Liver (tissue), 9 donors: Measurements from ENCODE around the gene TRPM1. TPM values are rescaled to one million over a fixed set of nuclear protein-coding genes. Genes with fewer than 3 reads are reported as not detected.

ENCODE experiments used
- DNase-seq: peaks from one replicate; pipeline ENCODE4 v3.0.0-alpha.2; 2017; ENCODE audit warnings: low spot score
- H3K27ac ChIP-seq, 2 donors: one replicate each; pipeline ENCODE4 v1.7.0; 2013; ENCODE audit warnings: inconsistent platforms in 2 of 2, low read length in 2 of 2, control low read depth in 1 of 2, low read depth in 1 of 2, mild to moderate bottlenecking in 1 of 2
- H3K27me3 ChIP-seq, 4 donors: one replicate each; pipeline versions ENCODE4 v1.6.1 to v1.7.0; 2013; ENCODE audit warnings: low read length in 3 of 4, inconsistent platforms in 1 of 4, mild to moderate bottlenecking in 1 of 4, moderate library complexity in 1 of 4; ENCODE audit not compliant: control insufficient read depth in 4 of 4, insufficient read depth in 4 of 4
- H3K36me3 ChIP-seq, 4 donors: one replicate each; pipeline versions ENCODE4 v1.6.1 to v1.7.0; 2013; ENCODE audit warnings: low read length in 3 of 4, mild to moderate bottlenecking in 3 of 4, low read depth in 1 of 4, moderate library complexity in 1 of 4; ENCODE audit not compliant: control insufficient read depth in 4 of 4, insufficient read depth in 3 of 4
- H3K4me1 ChIP-seq, 4 donors: one replicate each; pipeline versions ENCODE4 v1.6.1 to v1.7.0; 2013; ENCODE audit warnings: low read length in 3 of 4, mild to moderate bottlenecking in 3 of 4, moderate library complexity in 1 of 4; ENCODE audit not compliant: control insufficient read depth in 4 of 4, insufficient read depth in 4 of 4
- H3K4me3 ChIP-seq, 3 donors: one replicate each; pipeline versions ENCODE4 v1.6.1 to v1.7.0; 2013; ENCODE audit warnings: low read length in 3 of 3, control low read depth in 1 of 3, low read depth in 1 of 3, mild to moderate bottlenecking in 1 of 3
- H3K9ac ChIP-seq, 2 donors: one replicate each; pipeline ENCODE4 v1.7.0; 2013; ENCODE audit warnings: low read length in 2 of 2, mild to moderate bottlenecking in 2 of 2, moderate library complexity in 2 of 2, control low read depth in 1 of 2, low read depth in 1 of 2
- H3K9me3 ChIP-seq, 4 donors: one replicate each; pipeline versions ENCODE4 v1.6.1 to v1.7.0; 2013; ENCODE audit warnings: low read length in 3 of 4; ENCODE audit not compliant: control insufficient read depth in 4 of 4
- ATF3 ChIP-seq: IDR thresholded peaks from 2 replicates; pipeline ENCODE4 v1.6.1; 2016; ENCODE audit warnings: antibody characterized with exemption
- CTCF ChIP-seq: fragments of 150-350 bp; IDR thresholded peaks from 2 replicates; pipeline ENCODE4 v1.5.1; 2017; ENCODE audit warnings: improper control_type of control experiment, low read depth, low read length; ENCODE audit not compliant: missing input control
- EGR1 ChIP-seq, 2 donors: IDR thresholded peaks; 2 replicates each; pipeline ENCODE4 v1.6.1; 2016 to 2018; ENCODE audit warnings: antibody characterized with exemption in 2 of 2, low read depth in 2 of 2
- FOXA1 ChIP-seq: IDR thresholded peaks from 2 replicates; pipeline ENCODE4 v1.6.1; 2016; ENCODE audit warnings: antibody characterized with exemption
- FOXA2 ChIP-seq: IDR thresholded peaks from 2 replicates; pipeline ENCODE4 v1.6.1; 2016; ENCODE audit warnings: antibody characterized with exemption
- GABPA ChIP-seq, 2 donors: IDR thresholded peaks in 1 of 2; conservative IDR thresholded peaks in 1 of 2; 2 replicates each; pipeline ENCODE4 v1.6.1; 2016; ENCODE audit warnings: antibody characterized with exemption in 2 of 2, mild to moderate bottlenecking in 1 of 2, moderate library complexity in 1 of 2
- HNF4A ChIP-seq, 2 donors: conservative IDR thresholded peaks; 2 replicates each; pipeline ENCODE4 v1.6.1; 2016; ENCODE audit warnings: antibody characterized with exemption in 2 of 2, mild to moderate bottlenecking in 2 of 2
- HNF4G ChIP-seq: IDR thresholded peaks from 2 replicates; pipeline ENCODE4 v1.6.1; 2016; ENCODE audit warnings: antibody characterized with exemption
- JUND ChIP-seq, 2 donors: IDR thresholded peaks; 2 replicates each; pipeline ENCODE4 v1.6.1; 2016; ENCODE audit warnings: antibody characterized with exemption in 2 of 2
- MAX ChIP-seq: IDR thresholded peaks from 2 replicates; pipeline ENCODE4 v1.6.1; 2016; ENCODE audit warnings: antibody characterized with exemption
- NR2F2 ChIP-seq: IDR thresholded peaks from 2 replicates; pipeline ENCODE4 v1.6.1; 2016; ENCODE audit warnings: antibody characterized with exemption
- REST ChIP-seq: IDR thresholded peaks from 2 replicates; pipeline ENCODE4 v1.6.1; 2016; ENCODE audit warnings: antibody characterized with exemption, mild to moderate bottlenecking
- RXRA ChIP-seq, 2 donors: IDR thresholded peaks; 2 replicates each; pipeline ENCODE4 v1.6.1; 2017 to 2018; ENCODE audit warnings: antibody characterized with exemption in 2 of 2, mild to moderate bottlenecking in 1 of 2
- SP1 ChIP-seq: IDR thresholded peaks from 2 replicates; pipeline ENCODE4 v1.6.1; 2018; ENCODE audit warnings: antibody characterized with exemption, mild to moderate bottlenecking
- TAF1 ChIP-seq: conservative IDR thresholded peaks from 2 replicates; pipeline ENCODE4 v1.6.1; 2016; ENCODE audit warnings: antibody characterized with exemption, mild to moderate bottlenecking
- YY1 ChIP-seq: IDR thresholded peaks from 2 replicates; pipeline ENCODE4 v1.6.1; 2016; ENCODE audit warnings: antibody characterized with exemption, mild to moderate bottlenecking
- ZBTB33 ChIP-seq: IDR thresholded peaks from 2 replicates; pipeline ENCODE4 v1.6.1; 2016; ENCODE audit warnings: antibody characterized with exemption
- WGBS: extraction: QIAGEN DNeasy Blood & Tissue Kit; methylation state at CpG from one replicate; pipeline ENCODE4 v1.1.7; 2013; 5-methylcytosine and 5-hydroxymethylcytosine counted together
- polyA plus RNA-seq, 2 donors: library from polyadenylated mRNA; stranded (reverse) in 1 of 2; unstranded in 1 of 2; fragments of 200-250 nt in 1 of 2; fragments of >200 nt in 1 of 2; fragmentation: Nextera tagmentation in 1 of 2; extraction: Ambion mirVana in 1 of 2; gene quantifications; one replicate each; pipeline versions ENCODE4 v1.2.1 to v1.2.3, GENCODE V29; 2013 to 2015
- total RNA-seq, 2 donors: library from RNA; depleted of rRNA; stranded (reverse); fragments of >200 nt; gene quantifications; one replicate each; pipeline ENCODE4 v1.2.3, GENCODE V29; 2014
- donor health status: healthy.
- donor health status: healthy.
- donor health status: healthy.
- donor health status: healthy.
- donor health status: healthy.

Gene TRPM1
- total and polyA plus RNA-seq, 4 donors = not detected

GRCh38 chr15:31042751-31043150 lies 58.8 kb downstream of the TRPM1 start:
- Histone ChIP-seq H3K9me3 (no peaks in the 10 kb centered on the region), H3K4me1 (no peaks in the 10 kb centered on the region), H3K27ac (no peak overlapping the region), H3K9ac (no peak overlapping the region), H3K27me3 (no peaks in the 10 kb centered on the region), H3K36me3 (no peaks in the 10 kb centered on the region), H3K4me3 (no peak overlapping the region)
- TF ChIP-seq JUND (IDR thresholded peaks at IDR 0.05) (no peak), REST (no peak), RXRA (IDR thresholded peaks at IDR 0.05) (no peak), NR2F2 (no peak), MAX (no peak), SP1 (no peak), HNF4G (no peak), FOXA1 (no peak), FOXA2 (no peak), CTCF (no peak), YY1 (no peak), ZBTB33 (no peak), ATF3 (no peak), HNF4A (conservative IDR thresholded peaks at IDR 0.05) (no peak)
- WGBS = 91% methylated on average over 2 of the region's 2 CpGs
- no peak for DNase-seq

GRCh38 chr15:31041610-31042009 lies 59.9 kb downstream of the TRPM1 start:
- TF ChIP-seq NR2F2 (no peak), GABPA (IDR thresholded peaks at IDR 0.05 in 1 of 2, conservative IDR thresholded peaks at IDR 0.05 in 1 of 2) (no peak), HNF4A (conservative IDR thresholded peaks at IDR 0.05) (no peak), EGR1 (IDR thresholded peaks at IDR 0.05; ENCODE audit: low read depth in 2 of 2) (no peak), RXRA (IDR thresholded peaks at IDR 0.05) (no peak), TAF1 (no peak), HNF4G (no peak), FOXA2 (no peak), YY1 (no peak), FOXA1 (no peak), SP1 (no peak), REST (no peak), JUND (IDR thresholded peaks at IDR 0.05) (no peak), MAX (no peak)
- WGBS = 96% methylated on average over 4 of the region's 4 CpGs
- DNase-seq = no peak
- no peaks in the 10 kb centered on the region for H3K36me3 ChIP-seq
- H3K4me3 ChIP-seq = no peak overlapping the region
- no peak overlapping the region for H3K27ac ChIP-seq
- no peaks in the 10 kb centered on the region for H3K4me1 ChIP-seq
- no peaks in the 10 kb centered on the region for H3K27me3 ChIP-seq
- no peaks in the 10 kb centered on the region for H3K9me3 ChIP-seq
- H3K9ac ChIP-seq = no peak overlapping the region
